NCI-H446 treated with DMSO at 0.1 percent for 48 hours (cell line): ENCODE data around the gene MT1F.
"Not testable (repeated sequence)": the region's sequence is repeated elsewhere in the genome, so short reads cannot be mapped to it uniquely, and the experiment has no call there.

Experiments
- DNase-seq: peaks from one replicate; lab custom pipeline; 2025; lab: John Stamatoyannopoulos, UW

MT1F gene

GRCh38 chr16:56657555-56658326 lies at the start of gene MT1F:
Gene MT1F, plus strand, starts transcription at chr16:56657959. Its CDS starts 100 bp downstream, at chr16:56658059.
- no peak for DNase-seq

GRCh38 chr16:56608043-56608875 lies 49.5 kb upstream of the MT1F start, which contains the start of gene MT2A:
Gene MT2A, plus strand, starts transcription at chr16:56608584. Its CDS starts 72 bp downstream, at chr16:56608656.
- peak; percentile 76 for DNase-seq

GRCh38 chr16:56608876-56609462 lies 48.8 kb upstream of the MT1F start:
- no peak for DNase-seq

- peak; percentile 5 for DNase-seq
Measured at GRCh38 chr16:56609463-56609921, 48.3 kb upstream of the MT1F start.

GRCh38 chr16:56610017-56610608 lies 47.6 kb upstream of the MT1F start:
- DNase-seq, result no peak

- DNase-seq, result no peak
Measured at GRCh38 chr16:56610609-56611111, 47.1 kb upstream of the MT1F start.

- DNase-seq, result no peak
Measured at GRCh38 chr16:56611281-56611833, 46.4 kb upstream of the MT1F start.

GRCh38 chr16:56613706-56614105 lies 44.1 kb upstream of the MT1F start:
- no peak for DNase-seq

- DNase-seq, result no peak
Measured at GRCh38 chr16:56614549-56614991, 43.2 kb upstream of the MT1F start.

- DNase-seq, result no peak
Measured at GRCh38 chr16:56615353-56615752, 42.4 kb upstream of the MT1F start.

GRCh38 chr16:56616608-56617211 lies 41.0 kb upstream of the MT1F start:
- DNase-seq, result no peak

- no peak for DNase-seq
Measured at GRCh38 chr16:56617212-56618085, 40.3 kb upstream of the MT1F start.

- no peak for DNase-seq
Measured at GRCh38 chr16:56618138-56618537, 39.6 kb upstream of the MT1F start.

- no peak for DNase-seq
Measured at GRCh38 chr16:56620339-56620897, 37.3 kb upstream of the MT1F start.

- not testable (repeated sequence) for DNase-seq
Measured at GRCh38 chr16:56621665-56622445, 35.9 kb upstream of the MT1F start.

- not testable (repeated sequence) for DNase-seq
Measured at GRCh38 chr16:56623184-56623583, 34.6 kb upstream of the MT1F start.

- DNase-seq, result no peak
Measured at GRCh38 chr16:56623637-56624036, 34.1 kb upstream of the MT1F start.

- DNase-seq, result no peak
Measured at GRCh38 chr16:56625140-56625942, 32.4 kb upstream of the MT1F start, which contains the start of gene MT1E. Gene MT1E, plus strand, starts transcription at chr16:56625781. Its CDS starts 71 bp downstream, at chr16:56625852.
